GM18511 (cell line): ENCODE data around the gene GNA15.
"Not testable (repeated sequence)": the region's sequence is repeated elsewhere in the genome, so short reads cannot be mapped to it uniquely, and the experiment has no call there.

Experiments used
- ATAC-seq: cut with Tn5 transposase; IDR thresholded peaks from one replicate; pipeline ENCODE4 v1.9.1; 2021; ENCODE audit warnings: mild to moderate bottlenecking, moderate library complexity; ENCODE audit not compliant: unreplicated experiment

The GNA15 gene

DNA sequence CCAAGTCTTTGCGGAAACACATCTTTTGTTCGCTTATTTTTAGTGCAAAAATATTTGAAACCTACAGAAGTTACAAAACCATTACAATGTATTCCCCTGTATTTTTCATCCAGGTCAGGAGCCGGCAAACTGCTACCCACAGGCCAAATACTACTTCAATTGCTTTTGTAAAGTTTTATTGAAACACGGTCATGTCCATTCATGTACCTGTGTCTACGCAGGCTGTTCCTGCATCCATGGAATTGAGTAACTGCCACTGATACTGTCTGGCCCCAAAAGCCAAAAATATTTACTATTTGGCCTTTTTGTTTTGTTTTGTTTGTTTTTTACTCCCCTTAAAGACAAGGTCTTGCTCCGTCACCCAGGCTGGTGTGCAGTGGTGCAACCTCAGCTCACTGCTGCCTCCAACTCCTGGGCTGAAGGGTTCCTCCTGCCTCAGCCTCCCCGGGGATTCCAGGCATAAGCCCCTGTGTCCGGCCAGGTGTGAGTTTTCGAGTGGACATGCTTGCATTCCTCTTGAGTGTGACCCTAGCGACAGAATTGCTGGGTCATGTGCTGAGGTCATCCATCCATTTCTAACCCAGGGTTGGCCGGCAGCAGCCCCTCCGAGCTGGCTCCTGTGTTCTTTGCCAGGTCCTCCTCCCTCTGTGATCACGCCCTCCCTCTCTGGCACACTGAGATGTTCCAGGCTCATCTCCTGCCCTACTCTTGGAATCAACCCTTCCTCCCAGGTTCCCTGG lies 31.9 kb downstream of the GNA15 start:
- ATAC-seq = no peak

DNA sequence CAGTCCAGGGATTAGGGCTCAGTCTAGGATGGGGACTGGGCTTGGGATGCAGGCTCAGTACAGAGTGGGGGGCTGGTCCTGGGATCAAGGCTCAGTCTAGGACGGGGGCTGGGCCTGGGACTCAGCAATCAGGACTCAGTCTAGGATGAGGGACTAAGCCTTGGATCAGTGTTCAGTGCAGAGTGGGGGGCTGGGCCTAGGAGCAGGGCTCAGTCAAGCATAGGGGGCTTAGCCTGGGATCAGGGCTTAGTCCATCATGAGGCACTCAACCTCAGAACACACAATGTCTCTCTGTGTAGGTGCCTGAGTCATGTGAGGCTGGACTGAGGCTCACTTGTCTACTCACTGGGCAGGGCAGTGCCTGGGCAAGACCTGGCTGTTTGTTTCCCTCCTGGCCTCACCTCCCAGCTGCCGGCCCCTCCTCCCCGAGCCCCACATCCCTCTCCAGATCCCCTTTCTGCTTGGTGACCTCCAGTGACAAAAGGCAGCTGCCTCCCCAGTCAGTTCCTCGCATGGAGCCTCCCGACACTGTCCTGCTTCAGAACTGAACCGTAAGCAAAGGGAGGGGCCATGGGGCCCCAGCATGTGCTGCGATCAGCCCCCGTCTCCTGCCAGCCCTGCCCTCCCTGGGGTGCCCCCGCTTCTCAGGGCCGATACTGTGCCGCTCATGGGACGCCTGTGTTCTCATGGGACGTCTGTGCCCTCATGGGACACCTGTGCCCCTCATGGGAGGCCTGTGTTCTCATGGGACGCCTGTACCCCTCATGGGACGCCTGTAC lies 36.2 kb downstream of the GNA15 start:
- no peak for ATAC-seq

DNA sequence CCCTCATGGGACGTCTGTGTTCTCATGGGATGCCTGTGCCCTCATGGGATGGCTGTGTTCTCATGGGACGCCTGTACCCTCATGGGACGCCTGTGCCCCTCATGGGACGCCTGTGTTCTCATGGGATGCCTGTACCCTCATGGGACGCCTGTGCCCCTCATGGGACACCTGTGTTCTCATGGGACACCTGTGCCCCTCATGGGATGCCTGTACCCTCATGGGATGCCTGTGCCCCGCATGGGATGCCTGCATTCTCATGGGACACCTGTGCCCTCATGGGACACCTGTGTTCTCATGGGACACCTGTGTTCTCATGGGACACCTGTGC lies 36.8 kb downstream of the GNA15 start:
- not testable (repeated sequence) for ATAC-seq

DNA sequence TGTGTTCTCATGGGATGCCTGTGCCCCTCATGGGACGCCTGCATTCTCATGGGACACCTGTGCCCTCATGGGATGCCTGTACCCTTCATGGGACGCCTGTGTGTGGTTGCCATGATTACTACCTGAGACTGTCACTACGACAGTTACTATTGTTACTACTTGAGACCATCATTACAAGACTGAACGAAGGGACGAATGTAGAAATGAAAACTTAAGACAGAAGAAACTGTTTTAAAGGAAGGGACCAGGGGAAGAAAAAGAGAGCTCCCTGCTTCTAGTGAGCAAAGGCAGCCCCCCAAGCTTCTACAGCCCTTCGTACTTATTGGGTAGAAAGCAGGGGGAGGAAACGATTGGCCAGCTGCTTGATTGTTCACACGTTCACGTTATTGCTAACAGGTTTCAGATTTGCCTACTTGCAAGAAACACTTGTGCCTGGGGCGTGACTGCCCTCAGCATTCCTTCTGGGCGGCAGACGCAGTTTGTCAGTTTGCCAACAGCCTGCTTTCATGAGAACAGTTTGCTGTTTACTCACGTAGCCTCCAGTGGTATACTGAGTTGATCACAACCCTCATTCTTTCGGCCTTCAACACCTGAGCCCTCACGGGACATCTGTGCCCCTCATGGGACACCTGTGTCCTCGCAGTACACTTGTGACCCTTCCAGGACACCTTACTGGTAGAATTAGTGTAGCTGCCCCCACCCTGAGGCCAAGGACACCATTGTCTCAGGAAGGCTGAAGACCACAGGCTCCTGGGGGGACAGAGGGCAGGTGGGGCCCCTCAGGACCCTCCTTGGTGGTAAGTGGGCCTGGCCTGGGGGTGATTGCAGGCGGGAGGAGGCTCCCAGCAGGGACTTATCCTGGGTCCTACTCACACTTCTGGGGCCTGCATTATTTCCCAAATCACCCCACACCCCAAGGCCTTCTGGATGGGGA lies 40.2 kb downstream of the GNA15 start:
- ATAC-seq = no peak

DNA sequence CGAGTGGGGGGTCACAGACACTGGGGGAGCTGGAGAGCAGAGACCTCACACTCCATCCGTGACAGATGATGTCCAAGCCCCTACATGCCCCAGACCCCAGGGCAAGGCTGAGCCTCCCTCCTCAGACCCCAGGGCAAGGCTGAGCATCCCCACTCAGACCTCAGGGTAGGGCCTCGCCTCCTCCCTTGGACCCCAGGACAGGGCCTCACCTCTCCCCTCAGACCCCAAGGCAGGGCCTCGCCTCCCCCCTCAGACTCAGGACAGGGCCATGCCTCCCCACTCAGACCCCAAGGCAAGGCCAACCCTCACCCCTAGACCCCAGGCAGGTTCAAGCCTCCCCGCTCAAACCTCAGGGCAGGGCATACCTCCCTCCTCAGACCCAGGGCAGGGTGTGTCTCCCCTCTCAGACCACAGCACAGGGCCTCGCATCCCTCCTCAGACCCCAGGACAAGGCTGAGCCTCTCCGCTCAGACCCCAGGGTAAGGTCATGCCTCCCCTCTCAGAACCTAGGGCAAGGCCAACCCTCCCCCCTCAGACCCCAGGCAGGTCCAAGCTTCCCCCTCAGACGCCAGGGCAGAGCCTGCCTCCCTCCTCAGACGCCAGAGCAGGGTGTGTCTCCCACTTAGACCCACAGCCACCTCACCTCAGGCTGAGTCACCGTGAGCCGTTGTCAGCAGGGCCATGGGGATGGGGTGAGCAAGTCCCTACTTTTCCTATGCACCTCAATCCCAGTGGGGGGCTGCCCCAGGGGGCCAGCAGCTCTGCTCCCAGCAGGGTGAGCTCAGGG lies 41.1 kb downstream of the GNA15 start:
- no peak for ATAC-seq

DNA sequence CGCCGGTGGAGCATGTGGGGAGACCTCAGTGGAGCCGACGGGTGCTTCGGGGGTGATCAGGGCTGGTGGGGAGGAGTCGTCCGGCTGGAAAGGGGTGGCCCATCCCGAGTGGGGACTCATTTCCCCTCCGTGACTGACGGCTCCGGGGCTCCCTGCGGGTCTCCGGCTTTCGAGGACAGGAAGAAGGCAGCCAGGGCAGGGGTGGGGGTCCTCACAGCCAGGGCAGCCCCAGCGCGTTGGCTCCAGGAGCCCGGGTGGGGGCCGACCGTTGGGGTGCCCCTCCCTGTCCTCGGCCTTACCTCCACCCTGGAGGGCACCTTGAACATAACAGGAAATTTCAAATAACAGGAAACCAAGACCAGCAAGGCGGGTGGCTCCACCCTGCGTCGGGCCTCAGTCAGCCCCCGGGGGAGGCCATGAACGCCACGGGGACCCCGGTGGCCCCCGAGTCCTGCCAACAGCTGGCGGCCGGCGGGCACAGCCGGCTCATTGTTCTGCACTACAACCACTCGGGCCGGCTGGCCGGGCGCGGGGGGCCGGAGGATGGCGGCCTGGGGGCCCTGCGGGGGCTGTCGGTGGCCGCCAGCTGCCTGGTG lies 42.6 kb downstream of the GNA15 start, which contains the start of gene S1PR4:
S1PR4 (plus strand) TSS at position 393 of the 596 bp plus-strand sequence; CDS start at position 417, 24 bp downstream.
- ATAC-seq = peak; percentile 47

DNA sequence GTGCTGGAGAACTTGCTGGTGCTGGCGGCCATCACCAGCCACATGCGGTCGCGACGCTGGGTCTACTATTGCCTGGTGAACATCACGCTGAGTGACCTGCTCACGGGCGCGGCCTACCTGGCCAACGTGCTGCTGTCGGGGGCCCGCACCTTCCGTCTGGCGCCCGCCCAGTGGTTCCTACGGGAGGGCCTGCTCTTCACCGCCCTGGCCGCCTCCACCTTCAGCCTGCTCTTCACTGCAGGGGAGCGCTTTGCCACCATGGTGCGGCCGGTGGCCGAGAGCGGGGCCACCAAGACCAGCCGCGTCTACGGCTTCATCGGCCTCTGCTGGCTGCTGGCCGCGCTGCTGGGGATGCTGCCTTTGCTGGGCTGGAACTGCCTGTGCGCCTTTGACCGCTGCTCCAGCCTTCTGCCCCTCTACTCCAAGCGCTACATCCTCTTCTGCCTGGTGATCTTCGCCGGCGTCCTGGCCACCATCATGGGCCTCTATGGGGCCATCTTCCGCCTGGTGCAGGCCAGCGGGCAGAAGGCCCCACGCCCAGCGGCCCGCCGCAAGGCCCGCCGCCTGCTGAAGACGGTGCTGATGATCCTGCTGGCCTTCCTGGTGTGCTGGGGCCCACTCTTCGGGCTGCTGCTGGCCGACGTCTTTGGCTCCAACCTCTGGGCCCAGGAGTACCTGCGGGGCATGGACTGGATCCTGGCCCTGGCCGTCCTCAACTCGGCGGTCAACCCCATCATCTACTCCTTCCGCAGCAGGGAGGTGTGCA lies 43.3 kb downstream of the GNA15 start:
- peak; percentile 20 for ATAC-seq

DNA sequence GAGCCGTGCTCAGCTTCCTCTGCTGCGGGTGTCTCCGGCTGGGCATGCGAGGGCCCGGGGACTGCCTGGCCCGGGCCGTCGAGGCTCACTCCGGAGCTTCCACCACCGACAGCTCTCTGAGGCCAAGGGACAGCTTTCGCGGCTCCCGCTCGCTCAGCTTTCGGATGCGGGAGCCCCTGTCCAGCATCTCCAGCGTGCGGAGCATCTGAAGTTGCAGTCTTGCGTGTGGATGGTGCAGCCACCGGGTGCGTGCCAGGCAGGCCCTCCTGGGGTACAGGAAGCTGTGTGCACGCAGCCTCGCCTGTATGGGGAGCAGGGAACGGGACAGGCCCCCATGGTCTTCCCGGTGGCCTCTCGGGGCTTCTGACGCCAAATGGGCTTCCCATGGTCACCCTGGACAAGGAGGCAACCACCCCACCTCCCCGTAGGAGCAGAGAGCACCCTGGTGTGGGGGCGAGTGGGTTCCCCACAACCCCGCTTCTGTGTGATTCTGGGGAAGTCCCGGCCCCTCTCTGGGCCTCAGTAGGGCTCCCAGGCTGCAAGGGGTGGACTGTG lies 44.0 kb downstream of the GNA15 start:
- peak; percentile 35 for ATAC-seq

DNA sequence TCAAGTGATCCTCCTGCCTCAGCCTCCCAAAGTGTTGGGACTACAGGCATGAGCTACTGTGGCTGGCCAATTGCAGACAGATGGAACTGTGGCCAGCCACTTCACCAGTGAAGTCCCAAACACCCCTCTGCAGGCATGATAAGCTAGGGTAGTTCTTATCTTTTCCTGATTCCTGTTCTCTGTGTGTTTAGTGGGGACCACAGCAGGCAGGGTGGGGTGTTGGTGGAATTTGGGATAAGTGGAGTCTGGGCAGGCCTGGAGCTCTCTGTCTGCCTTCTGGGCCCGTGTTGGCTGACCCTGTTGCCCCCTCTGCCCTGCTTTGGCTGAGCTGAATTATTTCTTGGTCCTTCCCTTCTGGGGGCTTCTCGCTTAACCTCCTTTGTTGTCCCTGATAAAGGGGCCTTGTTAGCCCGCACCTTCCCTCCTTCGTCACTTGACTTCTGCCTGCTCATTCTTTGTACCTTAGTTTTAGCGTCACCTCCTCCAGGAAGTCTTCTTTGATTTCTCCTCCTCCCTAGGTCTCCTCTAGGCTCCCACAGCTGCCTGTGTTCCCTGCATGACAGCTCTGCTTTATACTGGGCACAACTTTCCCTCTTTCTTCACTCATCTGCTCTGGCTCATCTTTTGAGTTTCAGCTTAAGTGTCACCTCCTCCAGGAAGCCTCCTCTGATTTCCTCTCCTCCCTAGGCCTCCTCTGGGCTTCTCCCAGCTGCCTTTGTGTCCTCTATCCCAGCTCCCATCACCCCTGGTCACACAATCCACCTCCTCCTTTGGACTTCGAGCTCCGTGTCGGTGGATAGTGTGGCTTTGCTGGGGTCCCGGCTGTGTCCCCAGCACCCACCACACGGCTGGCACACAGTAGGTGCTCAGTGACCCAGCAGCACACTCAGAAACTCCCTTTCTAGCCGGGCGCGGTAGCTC lies 48.1 kb downstream of the GNA15 start:
- ATAC-seq = no peak

DNA sequence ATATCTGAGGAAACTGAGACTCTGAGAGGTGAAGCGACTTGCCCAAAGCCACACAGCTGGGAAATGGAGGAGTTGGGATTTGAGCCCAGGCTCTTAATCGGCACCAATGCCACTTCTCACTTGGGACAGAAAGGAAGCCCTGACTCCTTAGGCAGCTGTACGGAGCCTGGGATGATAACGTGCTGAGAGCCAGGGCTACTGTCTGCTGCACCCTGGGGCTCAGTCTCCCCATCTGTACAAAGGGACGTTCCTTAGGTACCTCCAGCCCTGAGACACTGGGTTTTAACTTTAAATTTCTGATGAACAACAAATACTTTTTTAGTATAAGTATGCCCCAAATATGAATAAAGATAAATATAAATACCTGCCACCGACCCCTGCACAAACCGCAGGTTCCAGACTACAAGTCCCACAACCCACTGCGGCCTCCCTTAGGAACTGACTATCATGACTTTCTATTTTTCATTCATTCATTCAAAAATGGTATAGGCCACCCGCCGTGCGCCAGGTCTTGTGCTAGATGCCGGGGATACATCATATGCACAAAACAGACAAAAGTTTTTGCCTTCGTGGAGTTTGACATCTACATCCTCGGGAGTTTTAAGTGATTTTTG lies 49.1 kb downstream of the GNA15 start:
- peak; percentile 24 for ATAC-seq

DNA sequence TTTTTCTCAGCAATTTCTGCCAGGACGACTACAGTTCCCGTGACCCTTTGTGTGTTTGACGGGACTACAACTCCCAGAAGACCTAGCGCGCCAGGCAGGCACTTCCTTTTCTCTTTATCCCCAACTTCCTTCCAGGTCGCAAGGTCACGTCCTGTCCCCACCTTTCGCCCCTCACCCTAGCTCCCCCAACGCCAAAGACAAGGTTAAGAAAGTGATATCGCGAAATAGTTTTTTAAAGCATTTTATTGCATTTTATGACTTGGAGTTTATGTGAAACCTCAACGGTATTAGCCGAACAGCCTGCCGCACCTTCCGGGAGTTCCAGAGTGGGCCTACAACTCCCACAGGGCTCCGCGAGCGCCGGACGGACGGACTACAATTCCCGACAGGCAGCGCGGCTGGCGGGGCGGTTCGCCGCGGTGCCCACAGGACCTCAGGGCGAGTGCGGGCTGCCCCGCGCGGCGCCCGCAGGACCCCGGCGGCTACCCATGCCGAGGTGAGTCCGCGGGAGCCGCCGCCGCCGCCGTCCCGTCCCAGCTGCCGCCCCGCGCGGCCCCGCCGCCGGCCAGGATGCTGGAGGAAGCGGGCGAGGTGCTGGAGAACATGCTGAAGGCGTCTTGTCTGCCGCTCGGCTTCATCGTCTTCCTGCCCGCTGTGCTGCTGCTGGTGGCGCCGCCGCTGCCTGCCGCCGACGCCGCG lies 49.8 kb downstream of the GNA15 start, which contains the start of gene NCLN:
NCLN (plus strand) TSS at position 470 of the 699 bp plus-strand sequence; CDS start at position 571, 101 bp downstream.
- peak; percentile 85 for ATAC-seq

DNA sequence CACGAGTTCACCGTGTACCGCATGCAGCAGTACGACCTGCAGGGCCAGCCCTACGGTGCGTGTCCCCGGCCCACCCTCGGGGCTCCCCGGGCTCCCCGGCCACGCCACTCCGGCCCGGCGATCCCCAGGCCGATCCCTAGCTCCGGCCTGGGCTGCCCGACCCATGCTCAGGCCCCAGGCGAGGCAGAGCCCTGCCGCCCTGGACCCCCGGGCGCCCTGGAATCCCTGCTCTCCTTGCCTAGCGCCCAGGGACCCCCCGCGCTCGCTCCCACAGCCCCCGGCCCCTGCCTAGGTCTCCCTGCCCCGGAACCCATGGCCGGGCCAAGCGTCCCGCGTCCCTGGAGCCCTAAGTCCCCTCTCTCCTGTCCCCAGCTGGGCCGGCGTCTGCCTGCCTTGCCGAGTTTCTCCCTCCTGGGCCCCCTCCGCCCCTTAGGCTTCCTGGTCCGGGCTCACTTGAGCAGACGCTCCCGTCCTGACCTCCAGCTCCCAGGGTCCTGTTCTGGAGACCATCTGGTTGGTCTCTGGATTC lies 50.4 kb downstream of the GNA15 start:
- no peak for ATAC-seq

DNA sequence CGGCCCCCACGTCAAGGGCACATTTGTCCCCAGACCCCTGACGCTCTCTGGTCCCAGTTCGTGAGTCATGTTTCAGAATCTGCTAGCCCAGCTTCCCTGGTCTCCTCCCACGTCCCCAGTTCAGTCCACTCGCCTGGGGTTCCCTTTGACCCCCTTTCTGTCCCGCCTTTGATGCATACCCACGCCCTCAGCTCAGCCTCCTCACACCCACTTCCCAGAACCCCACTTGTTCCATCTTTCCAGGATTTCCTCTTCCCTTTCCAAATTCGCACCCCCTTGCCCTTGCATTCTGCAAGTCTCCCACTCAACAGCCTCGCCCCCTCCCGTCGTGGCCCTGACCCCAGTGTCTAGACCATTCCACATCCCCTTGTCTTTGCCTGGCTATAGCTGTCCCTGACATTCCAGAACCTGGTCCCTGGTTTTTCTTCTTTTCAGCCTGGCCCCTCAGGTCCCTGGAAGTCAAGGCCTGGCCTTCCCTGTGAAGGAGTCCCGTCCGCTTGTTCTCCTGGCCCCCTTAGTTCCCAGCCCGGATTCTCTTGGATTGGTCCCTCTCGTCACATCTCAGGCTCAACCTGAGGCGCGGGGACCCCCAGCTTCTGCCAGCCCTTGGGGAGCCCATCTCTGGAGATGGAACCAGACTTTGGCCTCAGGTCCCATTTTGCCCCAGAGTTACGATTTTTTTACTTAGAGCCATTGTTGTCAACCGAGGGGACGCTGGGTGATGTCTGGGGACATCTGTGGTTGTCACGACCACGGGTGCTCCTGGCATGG lies 51.2 kb downstream of the GNA15 start:
- no peak for ATAC-seq

DNA sequence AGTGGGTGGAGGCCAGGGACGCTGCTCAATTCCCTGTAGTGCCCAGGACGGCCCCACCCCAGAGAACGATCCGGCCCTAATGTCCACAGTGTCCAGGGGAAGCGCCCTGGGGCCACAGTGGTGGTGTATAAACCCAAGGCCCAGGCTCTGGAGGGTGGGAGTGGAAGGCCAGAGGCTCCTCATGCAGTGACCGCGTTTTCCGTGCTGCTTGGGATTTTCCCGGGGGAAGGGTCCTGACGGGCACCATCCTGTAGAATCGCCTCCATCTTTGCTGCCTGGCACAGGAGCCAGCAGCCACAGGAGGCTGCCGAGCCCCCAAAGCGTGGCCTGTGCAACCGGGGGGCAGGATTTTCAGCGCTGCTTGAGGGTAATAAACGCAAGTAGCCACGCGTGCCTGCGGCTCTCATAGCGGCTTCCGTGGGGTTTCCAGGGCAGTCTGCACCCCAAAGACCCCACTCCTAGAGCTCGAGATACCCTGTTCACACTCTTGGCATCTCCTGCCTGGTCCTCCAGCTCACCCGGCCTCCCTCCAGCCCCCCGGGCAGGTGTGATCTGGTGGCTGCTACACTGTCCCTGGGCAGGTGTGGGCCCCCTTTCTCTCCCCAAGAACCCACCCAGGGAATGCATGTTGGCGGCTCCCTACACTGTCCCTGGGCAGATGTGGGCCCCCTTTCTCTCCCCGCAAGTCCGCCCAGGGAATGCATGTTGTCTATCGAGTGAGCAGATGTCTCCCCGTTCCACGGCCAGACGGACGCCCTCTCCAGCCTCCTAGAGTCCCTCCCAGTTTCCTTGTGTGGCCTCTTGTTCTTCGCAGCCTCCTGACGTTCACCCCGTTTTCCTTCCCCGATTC lies 52.1 kb downstream of the GNA15 start:
- ATAC-seq = no peak
